OCI-LY7 (cell line): Measurements from ENCODE around the gene C10orf90. TPM values are rescaled to one million over a fixed set of nuclear protein-coding genes. Genes with fewer than 3 reads are reported as not detected.

Source experiments
- total RNA-seq, 2 experiments: library from RNA; depleted of rRNA in 1 of 2; stranded (reverse); fragments of >200 nt in 1 of 2; shearing (Covaris generic) in 1 of 2; gene quantifications; 2 replicates each; pipeline ENCODE4 v1.2.3, GENCODE V29; 2014 to 2022

Gene C10orf90
- total RNA-seq, 2 experiments from 2014 or later, result not detected

Other genes with a start within 250 kb of the C10orf90 start
- not detected in 2 replicates for gene DOCK1, start 234.7 kb upstream of the C10orf90 start, total RNA-seq (2014; rRNA removed; shearing (Covaris generic))
- not detected in 2 replicates for gene DOCK1, start 234.7 kb upstream of the C10orf90 start, total RNA-seq (2022)